ENCODE data around the gene TAX1BP1.

TAX1BP1 gene

DNA sequence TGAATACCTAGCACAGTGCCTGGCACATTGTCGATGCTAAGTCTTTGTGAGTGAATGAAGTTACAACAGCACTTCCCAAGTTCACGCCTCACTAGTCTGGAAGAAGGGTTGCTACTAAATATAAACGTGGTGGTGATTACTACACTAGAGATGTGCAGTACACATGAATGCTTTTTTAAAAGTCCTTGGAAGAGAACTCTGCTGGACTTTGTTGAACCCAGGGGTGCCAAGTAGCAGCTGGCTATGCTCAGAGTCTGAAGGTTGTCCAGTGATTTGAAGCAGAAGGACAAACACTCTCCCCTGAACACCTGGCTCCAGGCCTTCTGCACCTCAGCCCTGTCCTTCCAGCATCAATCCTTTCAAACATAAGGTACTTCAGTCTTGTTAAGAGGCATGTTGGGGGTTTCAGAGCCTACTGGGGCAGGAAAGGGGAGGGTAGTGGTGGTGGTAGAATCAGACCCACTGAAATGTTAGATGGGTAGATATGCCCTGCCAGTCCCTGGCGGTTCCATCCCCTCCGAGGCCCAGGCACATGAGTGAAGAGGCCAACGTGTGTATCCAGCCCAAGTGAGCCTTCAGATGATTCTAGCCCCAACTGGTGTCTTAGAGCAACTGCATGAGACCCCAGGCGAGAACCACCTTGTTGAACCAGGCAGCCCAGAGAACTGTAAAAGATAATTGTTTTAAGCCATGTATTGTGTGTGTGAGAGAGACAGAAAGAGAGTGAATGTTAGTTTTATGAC lies 94.4 kb downstream of the TAX1BP1 start:
- TF ChIP-seq EZH2phosphoT487 (IDR thresholded peaks at IDR 0.05; ENCODE audit: low read length), result no peak
- TF ChIP-seq, protein P1, sequence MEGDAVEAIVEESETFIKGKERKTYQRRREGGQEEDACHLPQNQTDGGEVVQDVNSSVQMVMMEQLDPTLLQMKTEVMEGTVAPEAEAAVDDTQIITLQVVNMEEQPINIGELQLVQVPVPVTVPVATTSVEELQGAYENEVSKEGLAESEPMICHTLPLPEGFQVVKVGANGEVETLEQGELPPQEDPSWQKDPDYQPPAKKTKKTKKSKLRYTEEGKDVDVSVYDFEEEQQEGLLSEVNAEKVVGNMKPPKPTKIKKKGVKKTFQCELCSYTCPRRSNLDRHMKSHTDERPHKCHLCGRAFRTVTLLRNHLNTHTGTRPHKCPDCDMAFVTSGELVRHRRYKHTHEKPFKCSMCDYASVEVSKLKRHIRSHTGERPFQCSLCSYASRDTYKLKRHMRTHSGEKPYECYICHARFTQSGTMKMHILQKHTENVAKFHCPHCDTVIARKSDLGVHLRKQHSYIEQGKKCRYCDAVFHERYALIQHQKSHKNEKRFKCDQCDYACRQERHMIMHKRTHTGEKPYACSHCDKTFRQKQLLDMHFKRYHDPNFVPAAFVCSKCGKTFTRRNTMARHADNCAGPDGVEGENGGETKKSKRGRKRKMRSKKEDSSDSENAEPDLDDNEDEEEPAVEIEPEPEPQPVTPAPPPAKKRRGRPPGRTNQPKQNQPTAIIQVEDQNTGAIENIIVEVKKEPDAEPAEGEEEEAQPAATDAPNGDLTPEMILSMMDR (IDR thresholded peaks at IDR 0.05; ENCODE audit: low read length), result no peak
- no peak for TF ChIP-seq EZH2 (optimal IDR thresholded peaks at IDR 0.05; ENCODE audit: low read depth, low read length)
- Histone ChIP-seq H3K79me2 (ENCODE audit: low read length) (no peaks in the 10 kb centered on the region), H3K4me1 (ENCODE audit: low read length) (no peaks in the 10 kb centered on the region), H3K4me2 (ENCODE audit: low read depth, low read length) (no peak overlapping the region), H3K4me3 (ENCODE audit: low read length) (no peak overlapping the region), H2AFZ (ENCODE audit: low read length) (no peak overlapping the region), H3K36me3 (replicated peaks; ENCODE audit: insufficient read depth, low read length) (no peaks in the 10 kb centered on the region), H3K9me2 (replicated peaks; ENCODE audit: insufficient read depth, low read length) (no peaks in the 10 kb centered on the region), H3K27ac (ENCODE audit: low read length) (no peak overlapping the region), H3K9me3 (replicated peaks; ENCODE audit: insufficient read depth, low read length) (no peaks in the 10 kb centered on the region), H3K27me3 (replicated peaks; ENCODE audit: insufficient read depth, low read length) (no peaks in the 10 kb centered on the region), H3K9ac (ENCODE audit: low read length) (no peak overlapping the region), H3F3A (ENCODE audit: insufficient read depth, low read length) (no peaks in the 10 kb centered on the region), H4K20me1 (ENCODE audit: insufficient read depth, low read length) (no peaks in the 10 kb centered on the region)
- no peak for DNase-seq

DNA sequence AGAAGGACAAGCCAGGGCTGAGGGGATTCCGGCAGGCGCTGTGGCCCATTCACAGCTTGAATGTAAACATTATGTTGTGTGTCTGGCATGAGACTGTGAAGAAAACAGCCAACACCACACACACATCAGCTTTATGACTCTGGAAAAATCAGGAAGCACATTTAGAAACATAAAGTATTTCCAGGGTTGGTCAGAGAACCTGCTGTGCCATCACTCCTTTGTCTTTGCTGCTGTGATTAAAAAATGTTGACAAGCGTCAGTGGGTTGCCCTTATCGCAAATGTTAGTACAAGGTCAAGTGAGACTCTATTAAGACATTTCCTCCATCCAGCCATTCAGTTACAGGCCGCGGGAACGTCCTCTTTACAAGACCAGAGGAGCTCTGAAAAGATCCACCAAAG lies 95.4 kb downstream of the TAX1BP1 start:
- no peak overlapping the region for H3K4me3 ChIP-seq (ENCODE audit: low read length)

DNA sequence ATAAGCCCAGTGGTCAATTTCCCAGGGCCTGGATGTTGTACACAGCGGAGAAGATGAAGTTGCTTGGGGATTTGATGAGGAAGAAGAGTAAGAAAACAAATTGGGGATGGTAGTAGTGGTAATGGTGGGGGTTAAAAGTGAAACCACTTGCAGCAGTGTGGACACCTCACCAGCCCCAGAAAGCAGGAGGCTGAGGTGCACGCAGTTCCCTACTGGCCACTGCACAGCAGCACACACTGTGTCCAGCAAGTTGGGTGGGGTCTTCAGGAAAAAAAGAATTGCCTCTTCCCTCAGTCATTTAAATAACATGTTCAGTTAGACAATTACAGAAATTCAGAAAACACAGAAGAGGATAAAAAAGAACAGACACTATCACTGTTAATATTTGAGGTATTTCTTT lies 96.6 kb downstream of the TAX1BP1 start:
- H3K4me2 ChIP-seq (ENCODE audit: low read depth, low read length), result no peak overlapping the region
- no peak overlapping the region for H2AFZ ChIP-seq (ENCODE audit: low read length)
- H3K4me1 ChIP-seq (ENCODE audit: low read length), result no peaks in the 10 kb centered on the region
- H3K36me3 ChIP-seq (replicated peaks; ENCODE audit: insufficient read depth, low read length), result no peaks in the 10 kb centered on the region
- no peak overlapping the region for H3K4me3 ChIP-seq (ENCODE audit: low read length)
- no peaks in the 10 kb centered on the region for H4K20me1 ChIP-seq (ENCODE audit: insufficient read depth, low read length)
- H3F3A ChIP-seq (ENCODE audit: insufficient read depth, low read length), result no peaks in the 10 kb centered on the region
- no peaks in the 10 kb centered on the region for H3K79me2 ChIP-seq (ENCODE audit: low read length)
- no peak for DNase-seq
- H3K27ac ChIP-seq (ENCODE audit: low read length), result no peak overlapping the region
- no peaks in the 10 kb centered on the region for H3K9me2 ChIP-seq (replicated peaks; ENCODE audit: insufficient read depth, low read length)
- H3K9ac ChIP-seq (ENCODE audit: low read length), result no peak overlapping the region
- no peak for TF ChIP-seq EZH2phosphoT487 (IDR thresholded peaks at IDR 0.05; ENCODE audit: low read length)
- no peak for TF ChIP-seq EZH2 (optimal IDR thresholded peaks at IDR 0.05; ENCODE audit: low read depth, low read length)
- TF ChIP-seq, protein P1 (IDR thresholded peaks at IDR 0.05; ENCODE audit: low read length), result no peak
- H3K27me3 ChIP-seq (replicated peaks; ENCODE audit: insufficient read depth, low read length), result no peaks in the 10 kb centered on the region
- H3K9me3 ChIP-seq (replicated peaks; ENCODE audit: insufficient read depth, low read length), result no peaks in the 10 kb centered on the region

More for the DNA sequence above, 95.4 kb downstream of the TAX1BP1 start:
- Histone ChIP-seq H3K36me3 (replicated peaks; ENCODE audit: insufficient read depth, low read length) (no peaks in the 10 kb centered on the region), H3K4me2 (ENCODE audit: low read depth, low read length) (no peak overlapping the region), H3K27me3 (replicated peaks; ENCODE audit: insufficient read depth, low read length) (no peaks in the 10 kb centered on the region), H2AFZ (ENCODE audit: low read length) (no peak overlapping the region), H3K79me2 (ENCODE audit: low read length) (no peaks in the 10 kb centered on the region), H4K20me1 (ENCODE audit: insufficient read depth, low read length) (no peaks in the 10 kb centered on the region), H3K27ac (ENCODE audit: low read length) (no peak overlapping the region), H3K9me2 (replicated peaks; ENCODE audit: insufficient read depth, low read length) (no peaks in the 10 kb centered on the region), H3K9ac (ENCODE audit: low read length) (no peak overlapping the region), H3K9me3 (replicated peaks; ENCODE audit: insufficient read depth, low read length) (no peaks in the 10 kb centered on the region), H3K4me1 (ENCODE audit: low read length) (no peaks in the 10 kb centered on the region), H3F3A (ENCODE audit: insufficient read depth, low read length) (no peaks in the 10 kb centered on the region)
- DNase-seq, result no peak
- no peak for TF ChIP-seq EZH2 (optimal IDR thresholded peaks at IDR 0.05; ENCODE audit: low read depth, low read length)
- TF ChIP-seq EZH2phosphoT487 (IDR thresholded peaks at IDR 0.05; ENCODE audit: low read length), result no peak
- TF ChIP-seq, protein P1 (IDR thresholded peaks at IDR 0.05; ENCODE audit: low read length), result no peak

All from MM.1S (cell line).